Epithelial cell of proximal tubule (primary cell): Measurements from ENCODE around the gene PAX3. TPM values are rescaled to one million over a fixed set of nuclear protein-coding genes. Genes with fewer than 3 reads are reported as not detected.
"Not testable (repeated sequence)": the region's sequence is repeated elsewhere in the genome, so short reads cannot be mapped to it uniquely, and the experiment has no call there.

ENCODE experiments used
- DNase-seq: peaks from one replicate; pipeline ENCODE4 v3.0.0-alpha.2; 2011; ENCODE audit warnings: low read depth
- H3K4me3 ChIP-seq: 2 replicates; pipeline ENCODE4 v1.5.1; 2011; ENCODE audit warnings: low read depth, mild to moderate bottlenecking, low read length
- total RNA-seq: library from RNA; depleted of rRNA; stranded (reverse); fragments of >200 nt; gene quantifications from 2 replicates; pipeline ENCODE4 v1.2.3, GENCODE V29; 2015
- TF ChIP-seq, protein P1 (sequence below): conservative IDR thresholded peaks from 2 replicates; pipeline ENCODE4 v1.5.1; 2012; ENCODE audit warnings: low read depth, mild to moderate bottlenecking, low read length

The PAX3 gene
- total RNA-seq, 1 donor from 2014 or later: not detected

GRCh38 chr2:222174450-222174849, 124.3 kb downstream of the PAX3 start:
- no peak overlapping the region for H3K4me3 ChIP-seq
- TF ChIP-seq, protein P1, sequence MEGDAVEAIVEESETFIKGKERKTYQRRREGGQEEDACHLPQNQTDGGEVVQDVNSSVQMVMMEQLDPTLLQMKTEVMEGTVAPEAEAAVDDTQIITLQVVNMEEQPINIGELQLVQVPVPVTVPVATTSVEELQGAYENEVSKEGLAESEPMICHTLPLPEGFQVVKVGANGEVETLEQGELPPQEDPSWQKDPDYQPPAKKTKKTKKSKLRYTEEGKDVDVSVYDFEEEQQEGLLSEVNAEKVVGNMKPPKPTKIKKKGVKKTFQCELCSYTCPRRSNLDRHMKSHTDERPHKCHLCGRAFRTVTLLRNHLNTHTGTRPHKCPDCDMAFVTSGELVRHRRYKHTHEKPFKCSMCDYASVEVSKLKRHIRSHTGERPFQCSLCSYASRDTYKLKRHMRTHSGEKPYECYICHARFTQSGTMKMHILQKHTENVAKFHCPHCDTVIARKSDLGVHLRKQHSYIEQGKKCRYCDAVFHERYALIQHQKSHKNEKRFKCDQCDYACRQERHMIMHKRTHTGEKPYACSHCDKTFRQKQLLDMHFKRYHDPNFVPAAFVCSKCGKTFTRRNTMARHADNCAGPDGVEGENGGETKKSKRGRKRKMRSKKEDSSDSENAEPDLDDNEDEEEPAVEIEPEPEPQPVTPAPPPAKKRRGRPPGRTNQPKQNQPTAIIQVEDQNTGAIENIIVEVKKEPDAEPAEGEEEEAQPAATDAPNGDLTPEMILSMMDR: no peak
- DNase-seq: no peak

DNA sequence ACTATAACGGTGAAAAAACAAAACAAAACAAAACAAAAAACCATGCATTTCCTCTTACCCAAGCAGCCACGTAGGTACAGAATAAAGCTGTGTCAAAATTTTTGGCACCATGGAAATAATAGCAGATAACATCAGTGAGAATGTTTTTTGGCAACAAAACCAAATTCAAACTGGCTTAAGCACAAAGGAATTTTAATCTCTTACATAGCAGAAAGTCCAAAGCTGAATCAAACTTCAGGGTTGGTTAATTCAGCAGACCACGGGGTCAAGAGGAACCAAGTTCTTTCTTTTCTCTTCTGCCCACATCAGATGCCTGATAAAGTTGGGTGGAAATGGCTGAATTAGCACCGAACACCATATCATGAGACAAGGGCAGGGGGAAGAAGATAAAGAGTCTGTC, 129.5 kb downstream of the PAX3 start:
- no peak overlapping the region for H3K4me3 ChIP-seq
- peak; percentile 3 for DNase-seq
- TF ChIP-seq, protein P1: no peak

- DNase-seq: no peak
- TF ChIP-seq, protein P1: no peak
- no peak overlapping the region for H3K4me3 ChIP-seq
Measured at GRCh38 chr2:222167762-222168161, 131.0 kb downstream of the PAX3 start.

DNA sequence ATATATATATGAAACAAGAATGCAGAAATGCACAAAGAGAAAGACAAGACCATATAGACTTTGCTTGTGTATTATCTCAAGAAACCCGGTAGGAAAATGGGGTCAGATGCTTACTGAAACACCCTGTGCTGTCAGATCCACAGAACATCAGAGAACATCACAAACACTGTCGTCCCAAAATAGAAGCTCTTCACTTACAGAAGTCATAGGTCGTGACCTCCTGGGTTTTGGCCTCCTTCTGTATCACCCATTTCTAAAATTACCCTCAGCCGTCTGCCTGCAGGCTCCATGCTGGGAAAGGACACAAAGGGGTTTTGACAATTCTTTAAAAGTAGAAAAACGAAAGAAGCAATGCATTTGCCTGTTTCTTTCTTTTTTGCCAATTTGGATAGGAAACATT, 137.9 kb downstream of the PAX3 start:
- no peak for DNase-seq
- TF ChIP-seq, protein P1: no peak
- H3K4me3 ChIP-seq: no peak overlapping the region

DNA sequence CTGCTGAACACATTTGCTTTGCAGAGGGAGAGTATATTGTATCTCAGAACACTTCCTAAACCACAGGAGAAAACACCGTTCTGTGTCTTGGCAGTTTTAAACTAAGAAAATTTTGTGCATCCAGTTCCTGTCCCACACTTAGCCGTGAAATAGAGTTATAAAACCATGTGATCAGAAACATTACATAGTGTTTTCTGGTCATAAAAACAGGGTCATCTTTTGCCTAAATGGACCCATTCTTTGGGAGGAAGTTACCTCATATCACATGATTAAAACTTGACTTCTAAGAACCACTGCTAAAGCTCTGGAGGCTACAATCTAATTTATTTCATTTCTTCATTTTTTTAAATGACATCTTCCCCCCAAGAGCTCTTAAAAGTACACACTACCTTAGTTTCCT, 138.7 kb downstream of the PAX3 start:
- no peak for DNase-seq
- TF ChIP-seq, protein P1: no peak
- no peak overlapping the region for H3K4me3 ChIP-seq

DNA sequence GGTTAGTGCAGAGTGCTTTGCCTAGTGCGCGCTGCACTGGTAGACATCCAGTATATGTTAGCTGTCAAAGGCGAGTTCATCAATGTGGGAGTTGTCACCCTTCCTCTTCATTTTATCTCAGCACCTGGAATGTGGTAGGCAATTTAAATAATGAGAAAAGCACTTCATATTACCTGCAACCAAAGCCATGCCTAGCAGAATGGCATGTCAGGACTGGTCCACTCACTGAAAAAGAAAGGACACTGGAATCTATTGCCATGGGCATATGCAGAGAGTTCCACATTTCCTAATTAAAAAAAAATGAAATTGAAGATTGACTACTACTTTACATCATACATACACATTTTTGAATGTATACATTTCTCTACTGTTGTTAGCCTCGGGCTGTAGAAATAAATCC, 139.6 kb downstream of the PAX3 start:
- TF ChIP-seq, protein P1: no peak
- no peak for DNase-seq
- H3K4me3 ChIP-seq: no peak overlapping the region

- H3K4me3 ChIP-seq, DNase-seq: not testable (repeated sequence)
Measured at GRCh38 chr2:222155003-222155664, 143.7 kb downstream of the PAX3 start.

Other genes starting within 250 kb of the PAX3 start
- gene SGPP2, start 125.5 kb upstream of the PAX3 start, total RNA-seq: 9.1 and 9.7 TPM in 2 replicates